Stimulated activated CD4-positive, alpha-beta T cell treated with anti-CD3 and anti-CD28 coated beads, TNF-alpha, amount 100 ng/mL, for 1 hour (primary cell): ENCODE results near the gene NDFIP1.
A peak's percentile ranks its signal among the peaks of the same experiment; 100 is the strongest.
"Not testable (repeated sequence)": the region's sequence is repeated elsewhere in the genome, so short reads cannot be mapped to it uniquely, and the experiment has no call there.

Experiments used
- DNase-seq, 3 donors: peaks; one replicate each; pipeline ENCODE4 v3.0.0-alpha.2; 2020; ENCODE audit warnings: low read depth in 3 of 3, low spot score in 1 of 3

NDFIP1 gene

GRCh38 chr5:142151436-142152383 is 43.1 kb downstream of the NDFIP1 start:
- peak in 2 of 3 donors; percentile 9 to 29 for DNase-seq

- DNase-seq = no peak
Observed at GRCh38 chr5:142152384-142152732, 43.8 kb downstream of the NDFIP1 start.

GRCh38 chr5:142153674-142154448 is 45.3 kb downstream of the NDFIP1 start:
- no peak for DNase-seq

DNA sequence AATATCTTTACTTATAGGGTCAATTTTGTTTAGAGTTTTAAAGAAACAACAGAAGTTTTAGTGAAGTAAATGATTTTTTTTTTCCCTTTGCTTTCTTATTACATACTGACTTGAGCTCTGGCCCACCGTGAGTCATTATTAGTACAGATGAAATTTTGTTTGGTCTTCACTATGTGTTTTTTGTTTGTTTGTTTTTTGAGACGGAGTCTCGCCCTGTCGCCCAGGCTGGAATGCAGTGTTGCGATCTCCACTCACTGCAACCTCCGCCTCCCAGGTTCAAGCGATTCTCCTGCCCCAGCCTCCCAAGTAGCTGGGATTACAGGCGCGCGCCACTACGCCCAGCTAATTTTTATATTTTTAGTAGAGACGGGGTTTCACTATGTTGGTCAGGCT is 45.9 kb downstream of the NDFIP1 start:
- DNase-seq = not testable (repeated sequence)

- no peak for DNase-seq
Observed at GRCh38 chr5:142156839-142157463, 48.4 kb downstream of the NDFIP1 start.

- DNase-seq = no peak
Observed at GRCh38 chr5:142159354-142159753, 50.8 kb downstream of the NDFIP1 start.

DNA sequence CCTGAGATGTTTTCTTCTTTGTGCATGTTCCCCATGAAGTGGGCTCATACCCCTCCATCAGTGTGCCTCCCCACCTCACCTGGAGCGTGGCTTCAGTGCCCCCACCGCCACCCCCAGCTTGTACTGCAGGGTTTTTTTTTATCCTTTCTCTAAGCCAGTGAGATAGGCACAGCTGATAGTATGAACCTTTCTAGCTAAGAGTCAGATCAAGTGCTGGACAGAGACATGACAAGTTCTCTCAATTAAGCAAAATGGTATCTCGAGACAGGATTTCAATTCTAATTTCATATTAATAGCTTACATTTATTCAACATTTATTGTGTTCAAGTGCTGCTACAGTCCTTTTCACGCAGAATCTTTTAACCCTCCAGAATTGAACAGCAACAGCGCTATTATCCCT is 55.7 kb downstream of the NDFIP1 start:
- no peak for DNase-seq

DNA sequence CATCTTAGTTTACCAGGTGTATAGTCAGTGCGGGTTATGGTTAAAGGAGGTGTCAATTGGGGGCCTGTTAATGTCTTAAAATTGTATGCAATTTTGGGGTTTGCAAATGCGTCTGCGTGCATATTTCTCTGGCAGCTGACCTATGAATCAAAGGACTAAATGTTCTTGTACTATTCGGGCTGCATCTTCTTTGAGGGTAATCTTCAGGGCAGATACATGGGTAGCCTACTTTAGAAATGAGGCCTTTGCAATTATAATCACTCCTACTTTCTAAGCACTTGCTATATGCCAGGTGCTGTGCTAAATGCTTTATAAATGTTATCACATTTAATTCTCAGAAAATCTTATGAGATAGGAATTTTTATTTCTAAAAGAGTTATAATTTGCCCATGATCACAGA is 58.2 kb downstream of the NDFIP1 start:
- no peak for DNase-seq

- no peak for DNase-seq
Observed at GRCh38 chr5:142167458-142167857, 58.9 kb downstream of the NDFIP1 start.

DNA sequence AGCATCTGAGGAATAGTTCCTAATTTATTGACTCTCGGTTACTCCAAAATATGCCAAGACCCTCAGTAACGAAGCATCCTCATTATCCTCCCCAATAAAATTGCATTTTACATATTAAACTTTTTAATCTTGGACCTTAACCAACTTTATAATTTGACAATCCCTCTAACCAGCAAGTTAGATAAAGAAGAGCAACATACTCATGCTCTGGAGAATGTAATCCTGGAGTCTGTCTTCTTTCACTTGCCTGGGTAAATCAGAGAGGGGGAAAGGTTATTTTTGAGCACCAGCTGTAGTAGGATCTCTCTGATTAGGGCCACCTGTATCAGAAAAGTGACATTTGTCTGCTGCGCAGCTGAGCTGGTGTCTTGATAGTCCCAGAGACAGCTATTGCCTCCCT is 59.8 kb downstream of the NDFIP1 start:
- no peak for DNase-seq

GRCh38 chr5:142170254-142170953 is 61.8 kb downstream of the NDFIP1 start:
- no peak for DNase-seq

DNA sequence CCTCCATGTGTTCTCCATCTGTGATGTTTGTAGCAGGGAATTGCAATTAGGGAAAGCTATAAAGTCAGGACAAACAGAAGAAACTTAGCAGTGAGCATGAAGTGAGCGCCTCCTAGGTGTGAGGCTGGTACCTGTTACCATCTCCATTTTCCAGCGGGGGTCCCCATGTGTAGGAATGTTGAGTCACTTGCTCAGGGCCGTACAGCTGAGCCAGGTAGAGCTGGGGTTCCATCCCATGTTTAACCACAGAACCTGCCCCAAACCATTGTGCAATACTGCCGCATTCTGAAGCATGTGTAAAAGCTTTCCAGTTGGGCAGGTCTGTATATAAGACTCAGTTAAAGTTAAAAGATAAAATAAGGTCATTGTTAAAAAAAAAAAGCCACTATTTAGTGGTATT is 62.7 kb downstream of the NDFIP1 start:
- DNase-seq = no peak

DNA sequence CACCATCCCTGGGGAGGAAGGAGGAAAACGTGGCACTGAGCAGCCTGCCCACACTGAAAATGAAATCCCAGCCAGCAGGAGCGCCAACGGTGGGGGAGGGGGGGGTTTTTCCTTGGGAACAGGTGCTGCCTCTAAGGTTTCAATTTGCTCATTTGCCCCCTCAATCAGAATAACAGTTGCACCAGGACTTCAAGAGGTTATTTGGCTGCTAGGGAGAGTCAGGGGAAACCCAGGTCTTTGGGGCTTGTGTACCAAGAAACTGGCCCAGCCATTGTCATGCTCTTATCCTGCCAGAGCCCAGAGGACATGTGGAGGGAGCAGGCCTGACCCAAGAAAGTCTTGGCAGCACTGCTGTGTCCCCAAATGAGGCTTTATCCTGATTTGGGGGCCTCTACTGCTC is 66.5 kb downstream of the NDFIP1 start:
- DNase-seq = no peak

DNA sequence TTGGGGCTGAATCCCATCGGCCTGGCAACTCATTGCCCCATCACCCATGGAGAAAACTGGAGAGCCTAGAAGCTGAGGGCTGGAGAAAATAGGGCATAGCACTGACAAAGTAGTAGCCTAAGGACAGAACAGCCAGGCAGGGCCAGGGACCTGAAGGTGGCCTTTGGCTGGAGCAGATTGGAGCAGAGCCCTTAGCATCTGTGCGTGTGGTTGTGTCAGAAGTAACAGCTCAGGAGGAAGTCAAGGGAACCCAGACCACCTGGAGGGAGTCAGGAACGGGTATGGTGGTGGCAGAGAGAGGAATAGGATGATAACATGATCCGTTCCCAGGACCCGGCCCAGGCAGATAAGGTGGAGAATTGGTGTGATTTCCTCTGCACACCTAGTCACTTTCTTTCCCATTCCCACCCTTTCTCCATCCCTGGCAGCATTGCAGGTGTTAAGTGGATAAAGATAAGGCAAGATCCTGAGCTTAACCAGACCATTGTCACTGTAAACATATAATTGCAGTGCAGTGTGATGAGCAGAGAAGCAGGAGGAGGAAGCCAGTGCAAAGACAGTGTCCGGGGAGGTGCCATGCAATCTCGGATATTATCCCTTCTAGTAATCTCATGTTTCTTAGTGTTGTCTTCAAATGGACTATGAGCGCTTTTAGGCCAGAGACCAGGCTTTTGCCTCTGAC is 67.0 kb downstream of the NDFIP1 start:
- no peak for DNase-seq

GRCh38 chr5:142176255-142176654 is 67.7 kb downstream of the NDFIP1 start:
- no peak for DNase-seq

DNA sequence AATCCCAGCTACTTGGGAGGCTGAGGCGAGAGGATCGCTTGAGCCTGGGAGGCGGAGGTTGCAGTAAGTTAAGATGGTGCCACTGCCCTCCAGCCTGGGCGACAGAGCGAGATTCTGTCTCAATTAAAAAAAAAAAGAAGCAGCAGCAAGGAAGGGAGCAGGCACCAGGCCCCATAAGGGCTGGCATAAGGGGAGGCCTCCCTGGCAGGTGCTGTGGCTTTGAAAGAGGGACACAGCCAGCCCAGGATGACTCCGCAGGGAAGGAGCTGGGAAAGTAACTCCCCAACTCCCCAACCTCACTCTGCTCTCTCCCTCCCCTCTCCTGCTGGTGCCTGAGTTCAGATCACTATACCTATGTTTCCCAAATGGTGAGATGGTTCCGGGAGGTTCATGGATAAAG is 70.1 kb downstream of the NDFIP1 start:
- DNase-seq = no peak

DNA sequence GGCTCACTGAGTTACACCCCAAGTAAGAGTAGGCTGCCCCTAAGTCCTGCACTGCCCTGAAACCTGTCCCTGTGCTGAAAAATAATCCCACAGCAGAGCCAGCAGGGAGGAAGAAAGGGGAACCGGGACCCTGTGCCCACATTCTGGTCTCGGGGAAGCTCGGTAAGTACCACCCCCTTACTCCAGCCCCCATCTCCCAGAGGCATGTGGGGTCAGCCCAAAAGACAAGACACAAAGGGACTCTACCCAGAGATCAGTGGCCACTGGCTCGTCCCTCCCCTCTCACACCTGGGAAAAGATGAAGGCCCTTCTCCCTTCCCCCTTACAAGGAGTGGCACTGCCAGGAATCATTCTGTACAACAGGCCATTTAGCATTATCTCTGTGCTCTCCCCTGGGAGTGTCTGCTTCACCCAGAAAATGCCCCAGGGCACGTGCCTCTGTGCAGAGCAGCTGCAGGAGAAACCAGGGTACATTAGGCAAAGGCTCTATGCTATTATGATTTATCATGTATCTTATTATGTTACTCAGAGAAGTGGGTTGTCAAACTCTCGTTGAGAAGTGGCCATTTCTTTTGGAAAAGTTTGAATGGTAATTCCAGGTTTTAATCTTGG is 71.3 kb downstream of the NDFIP1 start:
- DNase-seq = no peak

DNA sequence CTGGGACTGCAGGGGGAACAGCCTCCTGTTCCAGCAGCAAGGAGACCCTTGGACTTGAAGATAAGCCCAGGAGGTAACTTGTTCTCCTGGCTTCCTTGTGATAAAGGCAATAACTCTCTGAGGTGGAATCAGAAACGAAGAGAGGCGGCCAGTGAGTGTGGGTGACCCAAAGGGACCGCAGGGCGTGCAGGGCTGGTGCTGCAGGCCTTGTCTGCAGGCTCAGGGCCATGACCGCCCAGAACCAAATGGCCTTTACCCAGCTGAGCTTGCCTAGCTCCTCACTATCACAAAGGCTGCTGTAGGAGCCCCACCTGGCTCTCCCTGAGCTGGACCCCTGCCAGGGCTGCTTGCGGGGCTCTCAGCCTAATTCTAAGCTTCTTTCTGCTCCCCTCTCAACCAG is 72.5 kb downstream of the NDFIP1 start:
- DNase-seq = no peak

GRCh38 chr5:142181547-142182163 is 73.1 kb downstream of the NDFIP1 start:
- DNase-seq = no peak

- DNase-seq = no peak
Observed at GRCh38 chr5:142182840-142183239, 74.3 kb downstream of the NDFIP1 start.
